K562 (cell line): ENCODE data around the gene PRCD. TPM values are rescaled to one million over a fixed set of nuclear protein-coding genes. Genes with fewer than 3 reads are reported as not detected.

Experiments
- ATAC-seq: fragments of 200-7000 bp; cut with Tn5 transposase; 3 replicates; pipeline ENCODE4 v1.9.1; 2020; ENCODE audit warnings: moderate library complexity
- BruUV-seq: library from RNA; stranded (reverse); fragments of 400-500 nt; replicated peaks from 2 replicates; lab custom pipeline; 2021; lab: Mats Ljungman, UMichigan
- CTCF ChIA-PET: fragments of 300-600 bp; formaldehyde crosslinking; extraction: SDS; loops from one replicate; lab custom pipeline; 2021; ENCODE audit warnings: low intra/inter-chr PET ratio; lab: Yijun Ruan, JAX
- POLR2A ChIA-PET: fragments of 300-600, 350-650 bp; sonication (Branson Sonifier 250); formaldehyde crosslinking; extraction: SDS; loops from one replicate; lab custom pipeline; 2021; ENCODE audit warnings: antibody characterized with exemption, inconsistent platforms; lab: Yijun Ruan, JAX
- DNase-seq, 4 experiments: peaks; one replicate each; pipeline versions ENCODE4 v3.0.0 to v3.0.0-alpha.2; 2011 to 2018; ENCODE audit warnings: low spot score in 3 of 4, mixed read lengths in 3 of 4; ENCODE audit errors: extremely low read depth in 1 of 4
- FAIRE-seq: peaks from 2 replicates; lab custom pipeline; 2011; peaks lifted over from hg19 to GRCh38; lab: Jason Lieb, UNC
- H2AFZ ChIP-seq: 2 replicates; pipeline ENCODE4 v1.6.0; 2011; ENCODE audit warnings: low read depth, low read length, control low read depth, inconsistent platforms
- H3K27ac ChIP-seq: fragments of 200-600 bp; 3 replicates; pipeline ENCODE4 v1.8.0; 2011; ENCODE audit warnings: low read depth, mild to moderate bottlenecking, control low read depth, inconsistent platforms, low read length, moderate library complexity, mixed read lengths; ENCODE audit errors: extremely low read depth
- H3K27me3 ChIP-seq, 2 experiments: fragments of 300-600 bp in 1 of 2; 2 replicates in 1 of 2; 3 replicates in 1 of 2; pipeline versions ENCODE4 v1.6.0 to v1.8.0; 2011; ENCODE audit warnings: inconsistent platforms in 2 of 2, low read length in 2 of 2, mild to moderate bottlenecking in 1 of 2, mixed read lengths in 1 of 2, moderate library complexity in 1 of 2; ENCODE audit not compliant: control insufficient read depth in 2 of 2, insufficient read depth in 2 of 2
- H3K36me3 ChIP-seq: fragments of 300-600 bp; 3 replicates; pipeline ENCODE4 v1.8.0; 2011; ENCODE audit warnings: mild to moderate bottlenecking, low read length, inconsistent platforms; ENCODE audit not compliant: control insufficient read depth, insufficient read depth
- H3K4me1 ChIP-seq, 2 experiments: fragments of 200-600 bp in 1 of 2; replicated peaks in 1 of 2; 2 replicates in 1 of 2; 3 replicates in 1 of 2; pipeline versions ENCODE4 v1.5.1 to v1.8.0; 2011; ENCODE audit warnings: inconsistent platforms in 2 of 2, low read length in 2 of 2, mild to moderate bottlenecking in 1 of 2, mixed read lengths in 1 of 2, moderate library complexity in 1 of 2; ENCODE audit not compliant: control insufficient read depth in 2 of 2, insufficient read depth in 2 of 2
- H3K4me2 ChIP-seq: 2 replicates; pipeline ENCODE4 v1.6.1; 2011; ENCODE audit warnings: low read length, control low read depth, inconsistent platforms, mixed read lengths; ENCODE audit not compliant: insufficient read depth
- H3K4me3 ChIP-seq: fragments of 200-600 bp; sonication (generic), shearing (Covaris generic); 2 replicates; pipeline ENCODE4 v1.5.1; 2016; ENCODE audit warnings: control low read depth, inconsistent platforms
- H3K79me2 ChIP-seq: fragments of 200-600 bp; 3 replicates; pipeline ENCODE4 v1.8.0; 2011; ENCODE audit warnings: low read length, inconsistent platforms; ENCODE audit not compliant: control insufficient read depth, insufficient read depth
- H3K9ac ChIP-seq, 2 experiments: 2 replicates each; pipeline versions ENCODE4 v1.6.0 to v1.6.1; 2011; ENCODE audit warnings: low read depth in 2 of 2, low read length in 2 of 2, control low read depth in 1 of 2, inconsistent platforms in 1 of 2, mild to moderate bottlenecking in 1 of 2, mixed read lengths in 1 of 2; ENCODE audit not compliant: insufficient read depth in 1 of 2
- H3K9me1 ChIP-seq: one replicate; pipeline ENCODE4 v1.6.0; 2011; ENCODE audit warnings: inconsistent platforms, mild to moderate bottlenecking, low read length, moderate library complexity; ENCODE audit not compliant: control insufficient read depth, insufficient read depth
- H3K9me3 ChIP-seq: replicated peaks from 2 replicates; pipeline ENCODE4 v1.5.1; 2011; ENCODE audit warnings: low read depth, low read length, inconsistent platforms; ENCODE audit not compliant: control insufficient read depth, insufficient read depth
- H4K20me1 ChIP-seq: replicated peaks from 2 replicates; pipeline ENCODE4 v1.6.1; 2011; ENCODE audit warnings: low read length, inconsistent platforms, mixed read lengths; ENCODE audit not compliant: control insufficient read depth, insufficient read depth
- BHLHE40 ChIP-seq: IDR thresholded peaks from 2 replicates; pipeline ENCODE4 v1.6.1; 2011; ENCODE audit warnings: low read length, improper control_type of control experiment
- CHD1 ChIP-seq: fragments of 200-600 bp; sonication (generic); IDR thresholded peaks from one replicate; pipeline ENCODE4 v1.6.1; 2012; ENCODE audit warnings: mild to moderate bottlenecking, moderate library complexity, low read length, inconsistent platforms
- COPS2 ChIP-seq: fragments of 450-650 bp; conservative IDR thresholded peaks from 2 replicates; pipeline ENCODE4 v1.6.1; 2016; ENCODE audit warnings: mild to moderate bottlenecking, moderate library complexity
- CTCF ChIP-seq, 3 experiments: IDR thresholded peaks in 2 of 3; conservative IDR thresholded peaks in 1 of 3; 2 replicates each; pipeline ENCODE4 v1.5.1; 2011 to 2012; ENCODE audit warnings: low read length in 3 of 3, mild to moderate bottlenecking in 3 of 3, control low read depth in 2 of 3, improper control_type of control experiment in 1 of 3, inconsistent platforms in 1 of 3, low read depth in 1 of 3, mixed read lengths in 1 of 3, moderate library complexity in 1 of 3; ENCODE audit not compliant: insufficient read depth in 2 of 3
- NFXL1 ChIP-seq: fragments of 450-650 bp; formaldehyde crosslinking; IDR thresholded peaks from 2 replicates; pipeline ENCODE4 v1.4.0; 2021; ENCODE audit warnings: mild to moderate bottlenecking
- ZNF134 ChIP-seq: fragments of 250-450 bp; sonication (Bioruptor Pico); conservative IDR thresholded peaks from 2 replicates; pipeline ENCODE4 v1.4.0; 2020
- ZNF395 ChIP-seq: fragments of 200-800 bp; sonication (Bioruptor generic); IDR thresholded peaks from 2 replicates; pipeline ENCODE4 v1.6.1; 2017; ENCODE audit warnings: missing genetic modification characterization, missing compliant biosample characterization
- ZNF408 ChIP-seq: fragments of 250-450 bp; sonication (Bioruptor Pico); IDR thresholded peaks from 2 replicates; pipeline ENCODE4 v1.4.0; 2020; ENCODE audit warnings: low read depth, mild to moderate bottlenecking, moderate library complexity
- ZNF609 ChIP-seq: sonication (generic); formaldehyde crosslinking; IDR thresholded peaks from 2 replicates; pipeline ENCODE4 v1.8.1; 2023; ENCODE audit warnings: missing genetic modification reagents, mild to moderate bottlenecking, borderline replicate concordance
- WGBS: fragments of 100-300 bp; shearing (Covaris generic); methylation state at CpG from one replicate; pipeline ENCODE4 v1.1.6; 2016; ENCODE audit warnings: low coverage, mixed read lengths; ENCODE audit not compliant: insufficient coverage; ENCODE audit errors: missing lambda C conversion rate; 5-methylcytosine and 5-hydroxymethylcytosine counted together
- in situ Hi-C: fragments of 300-500 bp; cut with MboI; formaldehyde crosslinking; loops from 4 replicates; pipeline ENCODE4 v1.15.0; 2018; ENCODE audit warnings: inconsistent platforms, mixed read lengths
- intact Hi-C: fragments of 100-400 bp; cut with micrococcal nuclease; formaldehyde crosslinking; loops from 2 replicates; pipeline ENCODE4 v1.14.2; 2022
- polyA plus RNA-seq, 8 experiments: library from polyadenylated mRNA; depleted of rRNA in 4 of 8; stranded (reverse) in 5 of 8; unstranded in 3 of 8; fragments of >200 nt; fragmentation: Nextera tagmentation in 2 of 8; fragmentation: Illumina TruSeq in 1 of 8; extraction: Ambion mirVana in 2 of 8; extraction: Trizol in 1 of 8; gene quantifications; 2 replicates each; pipeline versions ENCODE4 v1.2.1 to v1.2.3, GENCODE V29; 2011 to 2014; ENCODE audit warnings: inconsistent platforms in 1 of 8, missing spikeins in 1 of 8
- total RNA-seq, 7 experiments: library from RNA; depleted of rRNA in 6 of 7; stranded (reverse); fragments of >200 nt in 6 of 7; fragmentation: Illumina TruSeq in 2 of 7; extraction: Trizol in 2 of 7; gene quantifications; 2 replicates each; pipeline versions ENCODE4 v1.2.1 to v1.2.3, GENCODE V29; 2011 to 2021; ENCODE audit warnings: low replicate concordance in 1 of 7

Gene PRCD
- total and polyA plus RNA-seq, 9 of the 15 experiments (the other 6 are each of a cell fraction or from before 2014, with no cell fraction given) = 0.20 to 0.25 (median 0.21) TPM; not detected in 6

GRCh38 chr17:76495663-76496400, 44.0 kb upstream of the PRCD start:
- Histone ChIP-seq H3K4me3 (no peak overlapping the region), H3K27ac (no peak overlapping the region), H3K27me3 (peaks cover 0 to 10% of the 10 kb centered on the region in 2 experiments; a peak in 2 of 5 replicates), H3K36me3 (no peaks in the 10 kb centered on the region), H3K4me2 (no peak overlapping the region), H3K9me3 (no peaks in the 10 kb centered on the region), H3K4me1 (peaks cover 11 to 51% of the 10 kb centered on the region in 2 experiments; a peak in 4 of 5 replicates), H3K9ac (peak overlapping the region in 1 of 2 experiments; percentile 4; a peak in 1 of 4 replicates), H2AFZ (no peak overlapping the region), H3K79me2 (no peaks in the 10 kb centered on the region), H4K20me1 (peaks cover 10% of the 10 kb centered on the region; the same call in 1 of the 2 replicates), H3K9me1 (peaks cover 4% of the 10 kb centered on the region)
- WGBS = 34% methylated on average over 16 of the region's 16 CpGs
- intact Hi-C loops (no loop called here), in situ Hi-C loops (no loop called here)
- ChIA-PET CTCF (no interaction called here), POLR2A (interaction anchor here (0.6 to 0.8 kb wide), 2 partner anchors 10 to 62 kb away, joined by 3 to 4 read pairs; no protein-coding TSS in a partner anchor)
- no peak for ATAC-seq
- DNase-seq = no peak
- no peak for FAIRE-seq
- no TSS peak for BruUV-seq
- TF ChIP-seq COPS2 (no peak), NFXL1 (CRISPR knock-in tag) (no peak), ZNF134 (no peak), ZNF395 (CRISPR knock-in tag) (no peak), ZNF408 (CRISPR knock-in tag) (no peak), CTCF (IDR thresholded peaks at IDR 0.05 in 2 of 3, conservative IDR thresholded peaks at IDR 0.05 in 1 of 3; ENCODE audit: insufficient read depth in 2 of 3, low read depth in 1 of 3, low read length in 3 of 3) (no peak), CHD1 (no peak), ZNF609 (CRISPR knock-in tag) (no peak), BHLHE40 (no peak)
